Effector memory CD8-positive, alpha-beta T cell (primary cell): ENCODE data around the gene ADAMTS4.

Experiments
- ATAC-seq: fragments of 150-1000 bp; cut with Tn5 transposase; replicated peaks from 2 replicates; pipeline ENCODE4 v1.10.0; 2021; ENCODE audit warnings: mild to moderate bottlenecking, moderate library complexity
- DNase-seq, 3 experiments: peaks; one replicate each; pipeline ENCODE4 v3.0.0; 2021
- H3K27ac Mint-ChIP-seq, 2 donors: one replicate each; pipeline ENCODE4 v1.8.0; 2022; ENCODE audit warnings: mild to moderate bottlenecking in 2 of 2, mixed read lengths in 2 of 2, moderate library complexity in 2 of 2
- H3K27me3 Mint-ChIP-seq, 2 donors: one replicate each; pipeline ENCODE4 v1.8.0; 2022; ENCODE audit warnings: mixed read lengths in 2 of 2
- H3K36me3 Mint-ChIP-seq: one replicate; pipeline ENCODE4 v1.8.0; 2022; ENCODE audit warnings: mild to moderate bottlenecking, moderate library complexity, mixed read lengths; ENCODE audit not compliant: insufficient read depth
- H3K4me1 Mint-ChIP-seq, 2 donors: one replicate each; pipeline ENCODE4 v1.8.0; 2022; ENCODE audit warnings: low read depth in 2 of 2, mixed read lengths in 2 of 2
- H3K4me3 Mint-ChIP-seq, 2 donors: one replicate each; pipeline ENCODE4 v1.8.0; 2022; ENCODE audit warnings: mild to moderate bottlenecking in 2 of 2, mixed read lengths in 2 of 2, moderate library complexity in 2 of 2
- H3K9me3 Mint-ChIP-seq, 2 donors: one replicate each; pipeline ENCODE4 v1.8.0; 2022; ENCODE audit warnings: mixed read lengths in 2 of 2

The ADAMTS4 gene

DNA sequence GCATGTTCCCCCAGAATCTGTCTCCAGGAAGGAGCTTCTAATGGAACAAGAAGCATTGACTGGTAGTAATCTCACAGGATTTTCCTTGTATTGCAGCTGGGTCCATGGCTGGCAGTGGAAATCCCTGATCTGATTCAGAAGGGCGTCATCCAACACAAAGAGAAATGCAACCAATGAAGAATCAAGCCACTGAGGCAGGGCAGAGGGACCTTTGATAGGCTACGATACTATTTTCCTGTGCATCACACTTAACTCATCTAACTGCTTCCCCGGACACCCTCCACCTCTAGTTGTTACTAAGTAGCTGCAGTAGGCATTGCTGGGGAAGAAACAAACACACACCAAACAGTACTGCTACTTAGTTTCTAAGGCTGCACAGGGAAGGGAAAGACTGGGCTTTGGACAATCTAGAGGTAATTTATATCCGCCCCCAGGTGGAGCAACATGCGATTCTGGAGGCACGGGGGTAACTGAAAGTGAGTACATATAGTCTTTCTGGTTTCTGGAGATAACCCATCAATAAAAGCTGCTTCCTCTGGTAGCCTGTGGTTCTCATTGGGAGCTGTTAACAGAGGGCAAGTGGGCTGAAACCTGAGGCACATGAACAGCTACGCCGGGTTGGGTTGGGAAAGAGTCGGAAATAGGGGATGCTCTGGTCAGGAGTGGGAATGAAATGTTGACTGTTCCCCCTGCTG, 40.4 kb downstream of the ADAMTS4 start:
- no peak for DNase-seq
- no peaks in the 10 kb centered on the region for H3K27me3 Mint-ChIP-seq
- no peaks in the 10 kb centered on the region for H3K9me3 Mint-ChIP-seq
- H3K4me1 Mint-ChIP-seq: peaks cover 46 to 58% of the 10 kb centered on the region in 2 donors
- H3K27ac Mint-ChIP-seq: peak overlapping the region; percentile 92 to 95
- peak overlapping the region; percentile 88 to 91 for H3K4me3 Mint-ChIP-seq
- peaks cover 43% of the 10 kb centered on the region for H3K36me3 Mint-ChIP-seq
- ATAC-seq: no peak

DNA sequence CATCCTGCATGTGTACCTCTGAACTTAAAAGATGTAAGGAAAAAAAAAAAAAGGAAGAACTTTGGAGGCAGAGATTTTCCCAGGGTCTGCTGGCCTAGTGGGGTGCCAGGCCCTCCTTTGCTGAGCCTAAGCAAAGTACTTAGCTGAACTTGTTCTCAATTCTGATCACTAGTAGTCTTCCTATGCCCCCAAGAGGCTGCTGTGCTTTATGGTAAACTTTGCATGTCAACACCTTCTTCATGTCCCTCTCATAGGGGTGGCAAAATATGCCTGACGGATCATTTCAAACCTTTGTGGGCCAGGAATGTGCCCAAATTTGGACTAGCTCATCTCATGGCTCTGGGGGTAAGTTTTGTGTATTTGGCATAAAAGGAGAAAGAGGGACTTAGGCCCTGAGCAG, 41.0 kb downstream of the ADAMTS4 start:
- ATAC-seq (no peak), DNase-seq (no peak)
- Mint-ChIP-seq H3K36me3 (peaks cover 44% of the 10 kb centered on the region), H3K27me3 (no peaks in the 10 kb centered on the region), H3K9me3 (no peaks in the 10 kb centered on the region), H3K27ac (peak overlapping the region; percentile 92 to 95), H3K4me1 (peaks cover 42 to 52% of the 10 kb centered on the region in 2 donors), H3K4me3 (peak overlapping the region; percentile 88 to 91)

DNA sequence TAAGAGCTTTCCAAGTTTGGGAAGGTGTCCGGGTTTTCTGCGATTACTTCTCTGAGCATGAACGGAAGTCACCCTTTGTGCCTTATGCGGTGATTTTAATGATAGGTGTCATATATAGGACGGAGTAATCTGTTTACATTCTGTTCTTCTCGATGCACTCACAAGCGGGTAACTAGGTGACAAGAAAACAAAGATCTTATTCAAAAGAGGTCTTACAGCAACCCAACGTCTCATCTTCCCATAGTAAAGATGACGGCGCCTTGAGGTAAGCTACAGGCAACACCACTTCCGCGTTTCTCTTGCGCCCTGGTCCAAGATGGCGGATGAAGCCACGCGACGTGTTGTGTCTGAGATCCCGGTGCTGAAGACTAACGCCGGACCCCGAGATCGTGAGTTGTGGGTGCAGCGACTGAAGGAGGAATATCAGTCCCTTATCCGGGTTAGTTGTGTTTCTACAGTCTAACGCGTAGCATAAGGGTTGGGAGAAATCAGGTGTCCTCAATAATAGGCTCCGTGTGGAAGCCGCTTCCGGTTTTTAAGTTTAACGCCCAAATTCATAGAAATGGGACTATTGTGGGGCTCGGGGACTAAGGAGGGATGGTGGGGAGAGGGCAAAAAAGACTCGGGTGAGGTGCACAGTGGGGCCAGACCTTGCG, 45.0 kb downstream of the ADAMTS4 start, which contains the start of gene UFC1:
TSS of gene UFC1 (plus strand) at position 297 of the 656 bp plus-strand sequence. CDS start at position 317, 20 bp downstream.
- DNase-seq: peak; percentile 76 to 80 (median 78)
- Mint-ChIP-seq H3K4me1 (peaks cover 17 to 22% of the 10 kb centered on the region in 2 donors), H3K36me3 (peaks cover 37% of the 10 kb centered on the region), H3K27me3 (no peaks in the 10 kb centered on the region), H3K9me3 (no peaks in the 10 kb centered on the region), H3K4me3 (peak within 1 kb of the TSS; percentile 90 to 95), H3K27ac (peak within 1 kb of the TSS; percentile 99)
- peak; percentile 93 for ATAC-seq

DNA sequence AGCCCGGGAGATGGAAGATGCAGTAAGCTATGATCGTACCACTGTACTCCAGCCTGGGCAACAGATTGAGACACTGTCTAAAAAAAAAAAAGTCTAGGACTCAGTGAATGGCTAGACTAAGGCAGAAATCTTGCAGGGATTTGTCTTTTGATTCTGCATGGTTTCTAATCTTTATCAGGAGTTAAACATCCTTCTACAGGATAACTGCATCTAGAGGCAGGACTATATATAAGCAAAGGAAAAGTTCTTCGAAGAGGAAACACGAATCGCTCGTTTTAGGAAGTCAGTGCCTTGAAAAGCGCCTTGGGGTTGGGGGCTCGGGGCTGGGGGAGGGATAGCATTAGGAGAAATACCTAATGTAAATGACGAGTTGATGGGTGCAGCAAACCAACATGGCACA, 45.7 kb downstream of the ADAMTS4 start:
- peak overlapping the region; percentile 90 to 95 for H3K4me3 Mint-ChIP-seq
- H3K4me1 Mint-ChIP-seq: peaks cover 15 to 17% of the 10 kb centered on the region in 2 donors

DNA sequence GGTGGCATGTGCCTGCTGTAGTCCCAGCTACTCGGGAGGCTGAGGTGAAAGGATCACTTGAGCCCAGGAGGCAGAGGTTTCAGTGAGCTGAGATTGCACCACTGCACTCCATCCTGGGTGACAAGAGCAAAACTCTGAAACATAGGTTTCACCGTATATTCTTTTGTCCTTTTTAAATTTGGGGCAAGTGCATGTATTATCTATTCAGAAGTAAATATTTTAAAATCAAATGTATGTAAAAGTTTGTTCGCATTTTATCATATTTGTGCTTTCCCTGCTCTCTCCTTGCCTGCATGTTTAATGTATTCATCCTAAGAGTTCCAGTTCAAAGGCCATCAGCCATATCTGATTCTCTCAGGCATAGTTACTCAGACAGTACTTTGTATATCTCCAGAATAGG, 53.0 kb downstream of the ADAMTS4 start:
- Mint-ChIP-seq H3K9me3 (no peaks in the 10 kb centered on the region), H3K4me3 (no peak overlapping the region), H3K27me3 (no peaks in the 10 kb centered on the region), H3K4me1 (no peaks in the 10 kb centered on the region), H3K27ac (no peak overlapping the region), H3K36me3 (no peaks in the 10 kb centered on the region)
- ATAC-seq (no peak), DNase-seq (no peak)

More for the DNA sequence above, 45.7 kb downstream of the ADAMTS4 start:
- Mint-ChIP-seq H3K36me3 (peaks cover 31% of the 10 kb centered on the region), H3K27me3 (no peaks in the 10 kb centered on the region), H3K27ac (peak overlapping the region; percentile 99), H3K9me3 (no peaks in the 10 kb centered on the region)
- ATAC-seq (no peak), DNase-seq (no peak)

DNA sequence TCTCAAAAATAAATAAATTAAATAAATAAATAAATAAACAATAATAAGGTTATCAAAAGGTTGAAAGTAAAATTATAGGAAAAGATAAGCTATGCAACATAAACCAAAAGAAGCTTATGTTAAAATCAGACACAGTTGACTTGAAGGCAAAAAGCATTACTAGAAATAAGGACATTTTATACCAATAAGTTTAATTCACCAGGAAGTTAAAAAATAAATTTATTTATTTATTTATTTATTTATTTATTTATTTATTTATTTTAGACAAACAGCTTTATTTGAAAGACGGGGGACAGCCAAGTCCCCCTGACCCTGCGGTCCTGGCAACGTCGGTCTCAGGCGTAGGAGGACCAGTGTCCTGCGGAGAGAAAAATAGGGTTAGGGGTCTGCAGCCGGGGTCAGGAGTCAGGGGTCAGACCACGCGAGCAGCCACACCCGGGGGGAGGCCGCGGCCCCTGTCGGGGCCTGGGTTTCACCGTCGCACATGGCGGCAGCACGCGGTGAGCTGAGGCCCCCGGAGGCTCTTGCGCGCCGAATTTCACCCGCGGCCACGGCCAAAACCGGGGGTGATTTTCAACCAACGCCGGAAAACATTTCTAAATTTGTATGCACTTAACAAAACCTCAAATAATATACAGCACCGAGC, 58.0 kb downstream of the ADAMTS4 start:
- Mint-ChIP-seq H3K27me3 (no peaks in the 10 kb centered on the region), H3K4me1 (peaks cover 0 to 2% of the 10 kb centered on the region in 2 donors), H3K9me3 (no peaks in the 10 kb centered on the region), H3K36me3 (no peaks in the 10 kb centered on the region), H3K4me3 (no peak overlapping the region), H3K27ac (no peak overlapping the region)
- ATAC-seq (no peak), DNase-seq (no peak)

DNA sequence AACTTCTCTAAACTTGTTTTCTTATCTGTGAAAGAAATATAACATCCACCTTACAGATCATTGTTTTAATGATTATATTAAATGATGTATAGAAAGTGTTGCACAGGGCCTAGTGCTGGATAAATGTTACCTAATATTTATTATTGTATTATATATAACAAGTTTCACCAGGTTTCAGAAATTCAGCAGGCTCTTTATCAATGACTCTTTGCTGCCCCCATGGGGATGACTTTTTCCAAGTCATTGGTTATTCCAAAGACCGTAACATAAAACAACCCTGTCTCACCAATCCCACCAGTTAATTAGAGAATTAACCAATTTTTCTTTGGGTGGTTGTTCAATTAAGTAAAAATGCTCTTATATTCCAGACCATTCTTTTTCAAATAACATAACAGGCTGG, 59.1 kb downstream of the ADAMTS4 start:
- ATAC-seq (no peak), DNase-seq (peak; percentile 24 to 51 (median 39))
- Mint-ChIP-seq H3K36me3 (no peaks in the 10 kb centered on the region), H3K27me3 (no peaks in the 10 kb centered on the region), H3K4me1 (peaks cover 0 to 8% of the 10 kb centered on the region in 2 donors), H3K27ac (no peak overlapping the region), H3K9me3 (no peaks in the 10 kb centered on the region), H3K4me3 (no peak overlapping the region)

DNA sequence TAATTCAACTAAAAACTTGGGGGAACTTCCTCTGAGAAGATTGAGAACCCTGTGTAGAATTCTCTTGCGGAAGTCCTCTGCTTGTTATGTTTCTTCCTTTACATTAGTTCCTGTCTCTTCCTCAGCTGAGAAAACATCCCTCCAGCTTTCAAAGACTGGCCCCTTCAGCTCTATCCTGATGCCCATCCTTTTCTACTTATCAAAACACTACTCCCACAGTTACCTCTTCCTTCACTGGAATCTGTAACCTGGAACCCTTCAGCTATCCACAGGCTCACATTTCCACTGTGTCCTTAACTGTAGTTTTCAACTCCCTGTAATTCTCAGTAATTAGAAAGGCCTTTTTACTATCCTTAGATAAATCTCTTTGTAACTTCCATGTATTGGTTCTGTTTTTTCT, 60.4 kb downstream of the ADAMTS4 start:
- DNase-seq: no peak
- Mint-ChIP-seq H3K4me1 (peaks cover 0 to 8% of the 10 kb centered on the region in 2 donors), H3K27me3 (no peaks in the 10 kb centered on the region), H3K9me3 (no peaks in the 10 kb centered on the region), H3K4me3 (no peak overlapping the region), H3K36me3 (no peaks in the 10 kb centered on the region), H3K27ac (peak overlapping the region; percentile 6 to 32)
- no peak for ATAC-seq

DNA sequence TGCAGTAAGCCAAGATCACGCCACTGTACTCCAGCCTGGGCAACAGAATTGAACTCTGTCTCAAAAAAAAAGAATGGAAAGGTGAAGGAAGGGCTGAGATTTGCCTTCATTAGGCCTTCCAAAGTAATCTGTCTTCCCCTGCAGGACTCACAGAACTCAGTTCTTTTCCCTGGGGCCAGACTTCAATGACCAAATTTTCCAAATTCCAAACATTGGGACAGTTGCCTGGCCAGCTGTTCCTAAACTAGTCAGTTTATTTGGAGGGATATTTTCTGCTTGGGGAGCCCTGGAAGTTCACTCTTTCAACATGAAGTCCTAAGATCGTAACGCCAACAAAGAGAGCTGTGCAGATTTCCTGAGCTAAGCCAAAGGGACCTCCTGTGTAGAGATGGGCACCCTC, 61.0 kb downstream of the ADAMTS4 start:
- Mint-ChIP-seq H3K4me3 (no peak overlapping the region), H3K4me1 (peaks cover 0 to 8% of the 10 kb centered on the region in 2 donors), H3K9me3 (no peaks in the 10 kb centered on the region), H3K27ac (no peak overlapping the region), H3K36me3 (no peaks in the 10 kb centered on the region), H3K27me3 (no peaks in the 10 kb centered on the region)
- ATAC-seq: no peak
- no peak for DNase-seq
